GM23338 (cell line): ENCODE measurements around the gene FAM78A. TPM values are rescaled to one million over a fixed set of nuclear protein-coding genes. Genes with fewer than 3 reads are reported as not detected.

Experiments
- ATAC-seq: fragments of 200-7000 bp; cut with Tn5 transposase; 3 replicates; pipeline ENCODE4 v1.9.1; 2020
- DNase-seq: peaks from one replicate; pipeline ENCODE4 v3.0.0-alpha.2; 2015; ENCODE audit warnings: low spot score
- H2AFZ ChIP-seq: fragments of 200-600 bp; sonication (generic); 2 replicates; pipeline ENCODE4 v1.8.0; 2016; ENCODE audit warnings: antibody characterized with exemption, mild to moderate bottlenecking, moderate library complexity
- H3F3A ChIP-seq: fragments of 200-600 bp; sonication (generic); replicated peaks from 2 replicates; pipeline ENCODE4 v1.8.0; 2017; ENCODE audit warnings: antibody characterized with exemption, mixed run types, low read depth
- H3K27ac ChIP-seq: fragments of 200-600 bp; sonication (generic); 2 replicates; pipeline ENCODE4 v1.6.1; 2016; ENCODE audit warnings: low read depth
- H3K27me3 ChIP-seq: fragments of 200-600 bp; sonication (generic); 2 replicates; pipeline ENCODE4 v1.8.0; 2016; ENCODE audit warnings: mild to moderate bottlenecking, mixed run types, moderate library complexity; ENCODE audit not compliant: insufficient read depth
- H3K36me3 ChIP-seq: fragments of 200-600 bp; sonication (generic); 2 replicates; pipeline ENCODE4 v1.8.0; 2016; ENCODE audit warnings: mild to moderate bottlenecking; ENCODE audit not compliant: insufficient read depth
- H3K4me1 ChIP-seq: fragments of 200-600 bp; sonication (generic); 2 replicates; pipeline ENCODE4 v1.8.0; 2016; ENCODE audit warnings: mild to moderate bottlenecking, moderate library complexity; ENCODE audit not compliant: insufficient read depth
- H3K4me2 ChIP-seq: fragments of 200-600 bp; sonication (generic); 2 replicates; pipeline ENCODE4 v1.7.1; 2017; ENCODE audit warnings: mixed run types
- H3K4me3 ChIP-seq: fragments of 200-600 bp; sonication (generic); 2 replicates; pipeline ENCODE4 v1.6.1; 2016; ENCODE audit warnings: mixed run types
- H3K79me2 ChIP-seq: fragments of 200-600 bp; sonication (generic); replicated peaks from 2 replicates; pipeline ENCODE4 v1.8.0; 2017; ENCODE audit warnings: mild to moderate bottlenecking; ENCODE audit not compliant: insufficient read depth
- H3K9me2 ChIP-seq: fragments of 200-600 bp; sonication (generic); 2 replicates; pipeline ENCODE4 v1.8.0; 2017; ENCODE audit not compliant: insufficient read depth
- H4K20me1 ChIP-seq: fragments of 200-600 bp; sonication (generic); replicated peaks from 2 replicates; pipeline ENCODE4 v1.8.0; 2017; ENCODE audit warnings: mild to moderate bottlenecking; ENCODE audit not compliant: insufficient read depth
- H3K27ac Mint-ChIP-seq: 2 replicates; pipeline ENCODE4 v1.8.0; 2020; ENCODE audit warnings: inconsistent platforms, mild to moderate bottlenecking, moderate library complexity, mixed read lengths
- H3K27me3 Mint-ChIP-seq: 3 replicates; pipeline ENCODE4 v1.8.0; 2022; ENCODE audit warnings: low read depth, mild to moderate bottlenecking, moderate library complexity, mixed read lengths, inconsistent platforms; ENCODE audit not compliant: insufficient read depth, poor library complexity
- H3K36me3 Mint-ChIP-seq: 3 replicates; pipeline ENCODE4 v1.8.0; 2021; ENCODE audit warnings: low read depth, mild to moderate bottlenecking, inconsistent platforms, moderate library complexity, mixed read lengths
- H3K4me1 Mint-ChIP-seq: 3 replicates; pipeline ENCODE4 v1.8.0; 2020; ENCODE audit warnings: mild to moderate bottlenecking, inconsistent platforms, mixed read lengths
- H3K4me3 Mint-ChIP-seq: 3 replicates; pipeline ENCODE4 v1.8.0; 2021; ENCODE audit warnings: moderate library complexity, mild to moderate bottlenecking, inconsistent platforms, mixed read lengths
- H3K9me3 Mint-ChIP-seq: 3 replicates; pipeline ENCODE4 v1.8.0; 2020; ENCODE audit warnings: moderate library complexity, mild to moderate bottlenecking, inconsistent platforms, mixed read lengths
- CREB1 ChIP-seq: fragments of 250-450 bp; sonication (Bioruptor Pico); IDR thresholded peaks from 2 replicates; pipeline ENCODE4 v1.5.0; 2020; ENCODE audit warnings: low read depth, mild to moderate bottlenecking, moderate library complexity
- EZH2phosphoT487 ChIP-seq: fragments of 200-600 bp; sonication (generic); IDR thresholded peaks from one replicate; pipeline ENCODE4 v1.8.1; 2018; ENCODE audit warnings: antibody characterized with exemption; ENCODE audit not compliant: unreplicated experiment
- POLR2AphosphoS5 ChIP-seq: IDR thresholded peaks from 2 replicates; pipeline ENCODE4 v1.6.1; 2016; ENCODE audit warnings: antibody characterized with exemption, low read depth
- polyA plus RNA-seq: library from polyadenylated mRNA; unstranded; fragments of >200 nt; fragmentation: Nextera tagmentation; extraction: Ambion mirVana; gene quantifications from 2 replicates; pipeline ENCODE4 v1.2.1, GENCODE V29; 2016
- total RNA-seq: library from RNA; depleted of rRNA; stranded (reverse); fragments of >200 nt; shearing (Covaris generic); gene quantifications from 2 replicates; pipeline ENCODE4 v1.2.3, GENCODE V29; 2014
- TF ChIP-seq, protein P1 (sequence below): fragments of 250-450 bp; sonication (Bioruptor Pico); IDR thresholded peaks from 2 replicates; pipeline ENCODE4 v1.5.0; 2020; ENCODE audit warnings: mild to moderate bottlenecking, moderate library complexity
- TF ChIP-seq, protein P2 (sequence below): IDR thresholded peaks from 2 replicates; pipeline ENCODE4 v1.6.1; 2016; ENCODE audit warnings: antibody characterized with exemption
- TF ChIP-seq, protein P3 (sequence below): IDR thresholded peaks from one replicate; pipeline ENCODE4 v1.6.1; 2018; ENCODE audit warnings: antibody characterized with exemption; ENCODE audit not compliant: unreplicated experiment
- TF ChIP-seq, protein P4 (sequence below), 2 experiments: fragments of 200-600 bp in 1 of 2; sonication (generic) in 1 of 2; conservative IDR thresholded peaks; 2 replicates each; pipeline versions ENCODE4 v1.5.1 to v1.6.1; 2016 to 2017; ENCODE audit warnings: antibody characterized with exemption in 2 of 2, low read depth in 2 of 2, mild to moderate bottlenecking in 2 of 2, moderate library complexity in 1 of 2

Gene FAM78A
- total and polyA plus RNA-seq, 2 experiments from 2014 or later = 0.57 to 2.1 TPM

DNA sequence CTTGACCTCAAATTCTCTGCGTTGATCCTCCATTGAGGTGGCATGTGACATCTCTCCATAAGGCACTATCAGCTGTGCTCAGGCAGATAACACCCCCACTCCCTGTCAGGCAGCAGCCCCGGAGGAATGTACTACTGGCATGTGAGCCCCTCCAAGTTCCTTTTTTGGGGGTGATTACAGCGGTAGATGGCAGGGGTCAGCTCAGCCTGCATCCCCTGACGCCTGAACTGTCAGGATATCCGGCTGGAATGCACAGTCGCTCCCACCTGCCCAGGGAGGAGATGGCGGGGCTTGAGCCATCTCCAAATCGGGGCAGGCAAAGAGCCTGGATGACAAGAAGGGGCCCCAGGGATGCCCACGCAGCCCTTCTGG lies 40.8 kb downstream of the FAM78A start (continued):
- TF ChIP-seq, protein P1, sequence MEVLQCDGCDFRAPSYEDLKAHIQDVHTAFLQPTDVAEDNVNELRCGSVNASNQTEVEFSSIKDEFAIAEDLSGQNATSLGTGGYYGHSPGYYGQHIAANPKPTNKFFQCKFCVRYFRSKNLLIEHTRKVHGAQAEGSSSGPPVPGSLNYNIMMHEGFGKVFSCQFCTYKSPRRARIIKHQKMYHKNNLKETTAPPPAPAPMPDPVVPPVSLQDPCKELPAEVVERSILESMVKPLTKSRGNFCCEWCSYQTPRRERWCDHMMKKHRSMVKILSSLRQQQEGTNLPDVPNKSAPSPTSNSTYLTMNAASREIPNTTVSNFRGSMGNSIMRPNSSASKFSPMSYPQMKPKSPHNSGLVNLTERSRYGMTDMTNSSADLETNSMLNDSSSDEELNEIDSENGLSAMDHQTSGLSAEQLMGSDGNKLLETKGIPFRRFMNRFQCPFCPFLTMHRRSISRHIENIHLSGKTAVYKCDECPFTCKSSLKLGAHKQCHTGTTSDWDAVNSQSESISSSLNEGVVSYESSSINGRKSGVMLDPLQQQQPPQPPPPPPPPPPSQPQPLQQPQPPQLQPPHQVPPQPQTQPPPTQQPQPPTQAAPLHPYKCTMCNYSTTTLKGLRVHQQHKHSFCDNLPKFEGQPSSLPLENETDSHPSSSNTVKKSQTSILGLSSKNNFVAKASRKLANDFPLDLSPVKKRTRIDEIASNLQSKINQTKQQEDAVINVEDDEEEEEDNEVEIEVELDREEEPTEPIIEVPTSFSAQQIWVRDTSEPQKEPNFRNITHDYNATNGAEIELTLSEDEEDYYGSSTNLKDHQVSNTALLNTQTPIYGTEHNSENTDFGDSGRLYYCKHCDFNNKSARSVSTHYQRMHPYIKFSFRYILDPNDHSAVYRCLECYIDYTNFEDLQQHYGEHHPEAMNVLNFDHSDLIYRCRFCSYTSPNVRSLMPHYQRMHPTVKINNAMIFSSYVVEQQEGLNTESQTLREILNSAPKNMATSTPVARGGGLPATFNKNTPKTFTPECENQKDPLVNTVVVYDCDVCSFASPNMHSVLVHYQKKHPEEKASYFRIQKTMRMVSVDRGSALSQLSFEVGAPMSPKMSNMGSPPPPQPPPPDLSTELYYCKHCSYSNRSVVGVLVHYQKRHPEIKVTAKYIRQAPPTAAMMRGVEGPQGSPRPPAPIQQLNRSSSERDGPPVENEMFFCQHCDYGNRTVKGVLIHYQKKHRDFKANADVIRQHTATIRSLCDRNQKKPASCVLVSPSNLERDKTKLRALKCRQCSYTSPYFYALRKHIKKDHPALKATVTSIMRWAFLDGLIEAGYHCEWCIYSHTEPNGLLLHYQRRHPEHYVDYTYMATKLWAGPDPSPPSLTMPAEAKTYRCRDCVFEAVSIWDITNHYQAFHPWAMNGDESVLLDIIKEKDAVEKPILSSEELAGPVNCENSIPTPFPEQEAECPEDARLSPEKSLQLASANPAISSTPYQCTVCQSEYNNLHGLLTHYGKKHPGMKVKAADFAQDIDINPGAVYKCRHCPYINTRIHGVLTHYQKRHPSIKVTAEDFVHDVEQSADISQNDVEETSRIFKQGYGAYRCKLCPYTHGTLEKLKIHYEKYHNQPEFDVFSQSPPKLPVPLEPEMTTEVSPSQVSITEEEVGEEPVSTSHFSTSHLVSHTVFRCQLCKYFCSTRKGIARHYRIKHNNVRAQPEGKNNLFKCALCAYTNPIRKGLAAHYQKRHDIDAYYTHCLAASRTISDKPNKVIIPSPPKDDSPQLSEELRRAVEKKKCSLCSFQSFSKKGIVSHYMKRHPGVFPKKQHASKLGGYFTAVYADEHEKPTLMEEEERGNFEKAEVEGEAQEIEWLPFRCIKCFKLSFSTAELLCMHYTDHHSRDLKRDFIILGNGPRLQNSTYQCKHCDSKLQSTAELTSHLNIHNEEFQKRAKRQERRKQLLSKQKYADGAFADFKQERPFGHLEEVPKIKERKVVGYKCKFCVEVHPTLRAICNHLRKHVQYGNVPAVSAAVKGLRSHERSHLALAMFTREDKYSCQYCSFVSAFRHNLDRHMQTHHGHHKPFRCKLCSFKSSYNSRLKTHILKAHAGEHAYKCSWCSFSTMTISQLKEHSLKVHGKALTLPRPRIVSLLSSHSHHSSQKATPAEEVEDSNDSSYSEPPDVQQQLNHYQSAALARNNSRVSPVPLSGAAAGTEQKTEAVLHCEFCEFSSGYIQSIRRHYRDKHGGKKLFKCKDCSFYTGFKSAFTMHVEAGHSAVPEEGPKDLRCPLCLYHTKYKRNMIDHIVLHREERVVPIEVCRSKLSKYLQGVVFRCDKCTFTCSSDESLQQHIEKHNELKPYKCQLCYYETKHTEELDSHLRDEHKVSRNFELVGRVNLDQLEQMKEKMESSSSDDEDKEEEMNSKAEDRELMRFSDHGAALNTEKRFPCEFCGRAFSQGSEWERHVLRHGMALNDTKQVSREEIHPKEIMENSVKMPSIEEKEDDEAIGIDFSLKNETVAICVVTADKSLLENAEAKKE (CRISPR knock-in tag) = no peak
- TF ChIP-seq EZH2phosphoT487 = no peak
- TF ChIP-seq CREB1 (CRISPR knock-in tag) = no peak
- TF ChIP-seq, protein P2, sequence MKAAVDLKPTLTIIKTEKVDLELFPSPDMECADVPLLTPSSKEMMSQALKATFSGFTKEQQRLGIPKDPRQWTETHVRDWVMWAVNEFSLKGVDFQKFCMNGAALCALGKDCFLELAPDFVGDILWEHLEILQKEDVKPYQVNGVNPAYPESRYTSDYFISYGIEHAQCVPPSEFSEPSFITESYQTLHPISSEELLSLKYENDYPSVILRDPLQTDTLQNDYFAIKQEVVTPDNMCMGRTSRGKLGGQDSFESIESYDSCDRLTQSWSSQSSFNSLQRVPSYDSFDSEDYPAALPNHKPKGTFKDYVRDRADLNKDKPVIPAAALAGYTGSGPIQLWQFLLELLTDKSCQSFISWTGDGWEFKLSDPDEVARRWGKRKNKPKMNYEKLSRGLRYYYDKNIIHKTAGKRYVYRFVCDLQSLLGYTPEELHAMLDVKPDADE = no peak

DNA sequence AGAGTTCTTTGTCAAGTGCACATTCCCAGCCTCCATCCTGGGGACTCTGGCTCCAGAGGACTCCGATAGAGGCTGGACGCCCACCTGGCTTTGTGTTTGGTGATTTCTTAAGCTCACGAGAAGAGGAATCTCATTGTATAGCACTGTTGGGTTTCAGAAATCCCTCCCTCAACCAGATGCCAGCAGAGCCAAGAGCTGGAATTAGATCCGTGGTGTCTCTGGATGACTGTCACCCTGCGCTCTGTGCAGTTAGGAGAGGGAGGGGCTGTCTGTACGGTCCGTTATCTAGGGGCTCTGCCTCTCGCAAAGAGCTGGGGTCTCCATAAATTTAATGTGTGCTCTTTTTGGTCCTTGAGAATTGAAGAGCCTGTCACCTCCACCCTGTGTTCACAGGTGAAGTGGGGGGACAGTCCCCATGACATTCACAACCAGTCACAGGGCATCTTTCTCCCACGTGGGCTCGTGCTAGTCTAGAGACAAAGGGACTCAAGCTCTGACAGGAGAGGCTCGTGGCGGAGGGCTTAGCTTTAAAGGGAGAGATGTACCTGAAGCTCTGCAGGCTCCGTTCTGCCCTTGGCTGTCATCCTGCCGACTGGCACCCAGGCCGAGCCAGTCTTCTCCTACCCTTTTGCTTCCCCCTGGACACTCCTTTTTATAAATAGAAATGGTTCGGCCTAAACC lies 41.4 kb downstream of the FAM78A start:
- Histone ChIP-seq H3K36me3 (peaks cover 11% of the 10 kb centered on the region), H3F3A (no peaks in the 10 kb centered on the region; the same call in 1 of the 2 replicates), H3K79me2 (no peaks in the 10 kb centered on the region), H3K4me3 (no peak overlapping the region), H3K4me1 (peaks cover 19% of the 10 kb centered on the region), H3K27me3 (no peaks in the 10 kb centered on the region), H3K4me2 (no peak overlapping the region), H4K20me1 (no peaks in the 10 kb centered on the region; the same call in 1 of the 2 replicates), H3K9me2 (no peaks in the 10 kb centered on the region), H3K27ac (no peak overlapping the region), H2AFZ (no peak overlapping the region)
- H3K27ac Mint-ChIP-seq = no peak overlapping the region
- DNase-seq (no peak), ATAC-seq (no peak)
- no peak for TF ChIP-seq POLR2AphosphoS5
- TF ChIP-seq, protein P3, sequence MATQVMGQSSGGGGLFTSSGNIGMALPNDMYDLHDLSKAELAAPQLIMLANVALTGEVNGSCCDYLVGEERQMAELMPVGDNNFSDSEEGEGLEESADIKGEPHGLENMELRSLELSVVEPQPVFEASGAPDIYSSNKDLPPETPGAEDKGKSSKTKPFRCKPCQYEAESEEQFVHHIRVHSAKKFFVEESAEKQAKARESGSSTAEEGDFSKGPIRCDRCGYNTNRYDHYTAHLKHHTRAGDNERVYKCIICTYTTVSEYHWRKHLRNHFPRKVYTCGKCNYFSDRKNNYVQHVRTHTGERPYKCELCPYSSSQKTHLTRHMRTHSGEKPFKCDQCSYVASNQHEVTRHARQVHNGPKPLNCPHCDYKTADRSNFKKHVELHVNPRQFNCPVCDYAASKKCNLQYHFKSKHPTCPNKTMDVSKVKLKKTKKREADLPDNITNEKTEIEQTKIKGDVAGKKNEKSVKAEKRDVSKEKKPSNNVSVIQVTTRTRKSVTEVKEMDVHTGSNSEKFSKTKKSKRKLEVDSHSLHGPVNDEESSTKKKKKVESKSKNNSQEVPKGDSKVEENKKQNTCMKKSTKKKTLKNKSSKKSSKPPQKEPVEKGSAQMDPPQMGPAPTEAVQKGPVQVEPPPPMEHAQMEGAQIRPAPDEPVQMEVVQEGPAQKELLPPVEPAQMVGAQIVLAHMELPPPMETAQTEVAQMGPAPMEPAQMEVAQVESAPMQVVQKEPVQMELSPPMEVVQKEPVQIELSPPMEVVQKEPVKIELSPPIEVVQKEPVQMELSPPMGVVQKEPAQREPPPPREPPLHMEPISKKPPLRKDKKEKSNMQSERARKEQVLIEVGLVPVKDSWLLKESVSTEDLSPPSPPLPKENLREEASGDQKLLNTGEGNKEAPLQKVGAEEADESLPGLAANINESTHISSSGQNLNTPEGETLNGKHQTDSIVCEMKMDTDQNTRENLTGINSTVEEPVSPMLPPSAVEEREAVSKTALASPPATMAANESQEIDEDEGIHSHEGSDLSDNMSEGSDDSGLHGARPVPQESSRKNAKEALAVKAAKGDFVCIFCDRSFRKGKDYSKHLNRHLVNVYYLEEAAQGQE = no peak
- TF ChIP-seq, protein P4, sequence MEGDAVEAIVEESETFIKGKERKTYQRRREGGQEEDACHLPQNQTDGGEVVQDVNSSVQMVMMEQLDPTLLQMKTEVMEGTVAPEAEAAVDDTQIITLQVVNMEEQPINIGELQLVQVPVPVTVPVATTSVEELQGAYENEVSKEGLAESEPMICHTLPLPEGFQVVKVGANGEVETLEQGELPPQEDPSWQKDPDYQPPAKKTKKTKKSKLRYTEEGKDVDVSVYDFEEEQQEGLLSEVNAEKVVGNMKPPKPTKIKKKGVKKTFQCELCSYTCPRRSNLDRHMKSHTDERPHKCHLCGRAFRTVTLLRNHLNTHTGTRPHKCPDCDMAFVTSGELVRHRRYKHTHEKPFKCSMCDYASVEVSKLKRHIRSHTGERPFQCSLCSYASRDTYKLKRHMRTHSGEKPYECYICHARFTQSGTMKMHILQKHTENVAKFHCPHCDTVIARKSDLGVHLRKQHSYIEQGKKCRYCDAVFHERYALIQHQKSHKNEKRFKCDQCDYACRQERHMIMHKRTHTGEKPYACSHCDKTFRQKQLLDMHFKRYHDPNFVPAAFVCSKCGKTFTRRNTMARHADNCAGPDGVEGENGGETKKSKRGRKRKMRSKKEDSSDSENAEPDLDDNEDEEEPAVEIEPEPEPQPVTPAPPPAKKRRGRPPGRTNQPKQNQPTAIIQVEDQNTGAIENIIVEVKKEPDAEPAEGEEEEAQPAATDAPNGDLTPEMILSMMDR (conservative IDR thresholded peaks at IDR 0.05; ENCODE audit: low read depth in 2 of 2) = no peak
- H3K4me3 Mint-ChIP-seq = no peak overlapping the region
- no peaks in the 10 kb centered on the region for H3K9me3 Mint-ChIP-seq
- peaks cover 8% of the 10 kb centered on the region for H3K27me3 Mint-ChIP-seq
- peaks cover 21% of the 10 kb centered on the region for H3K4me1 Mint-ChIP-seq
- peaks cover 40% of the 10 kb centered on the region for H3K36me3 Mint-ChIP-seq
